Astrocyte (in vitro differentiated cells and primary cell): ENCODE results near the gene PARP2. TPM values are rescaled to one million over a fixed set of nuclear protein-coding genes. Genes with fewer than 3 reads are reported as not detected.

Experiments
- DNase-seq: peaks from one replicate; pipeline ENCODE4 v3.0.0-alpha.2; 2010; ENCODE audit warnings: low read depth
- FAIRE-seq: peaks from 2 replicates; lab custom pipeline; 2011; peaks lifted over from hg19 to GRCh38; lab: Jason Lieb, UNC
- H2AFZ ChIP-seq: 2 replicates; pipeline ENCODE4 v1.6.0; 2012; ENCODE audit warnings: low read depth, low read length, inconsistent platforms
- H3K27ac ChIP-seq: 2 replicates; pipeline ENCODE4 v1.5.1; 2011; ENCODE audit warnings: low read depth, low read length, inconsistent platforms
- H3K27me3 ChIP-seq: 2 replicates; pipeline ENCODE4 v1.6.0; 2011; ENCODE audit warnings: low read length, inconsistent platforms; ENCODE audit not compliant: insufficient read depth
- H3K36me3 ChIP-seq: 2 replicates; pipeline ENCODE4 v1.5.1; 2011; ENCODE audit warnings: low read length, inconsistent platforms; ENCODE audit not compliant: insufficient read depth
- H3K4me1 ChIP-seq: 2 replicates; pipeline ENCODE4 v1.5.1; 2011; ENCODE audit warnings: low read length, inconsistent platforms; ENCODE audit not compliant: insufficient read depth
- H3K4me2 ChIP-seq: 2 replicates; pipeline ENCODE4 v1.6.0; 2012; ENCODE audit warnings: low read length, inconsistent platforms
- H3K4me3 ChIP-seq: 2 replicates; pipeline ENCODE4 v1.5.1; 2011; ENCODE audit warnings: low read depth, mild to moderate bottlenecking, low read length, inconsistent platforms; ENCODE audit not compliant: insufficient read depth
- H3K79me2 ChIP-seq: 2 replicates; pipeline ENCODE4 v1.6.0; 2012; ENCODE audit warnings: mild to moderate bottlenecking, low read length, inconsistent platforms; ENCODE audit not compliant: insufficient read depth
- H3K9ac ChIP-seq: 2 replicates; pipeline ENCODE4 v1.6.0; 2012; ENCODE audit warnings: mild to moderate bottlenecking, low read length, inconsistent platforms
- H3K9me3 ChIP-seq: 2 replicates; pipeline ENCODE4 v1.5.1; 2012; ENCODE audit warnings: low read depth, mild to moderate bottlenecking, low read length, inconsistent platforms; ENCODE audit not compliant: insufficient read depth
- H4K20me1 ChIP-seq: 2 replicates; pipeline ENCODE4 v1.6.0; 2012; ENCODE audit warnings: low read length, inconsistent platforms; ENCODE audit not compliant: insufficient read depth
- H3K27ac Mint-ChIP-seq: one replicate; pipeline ENCODE4 v1.8.0; 2021; ENCODE audit warnings: mild to moderate bottlenecking, mixed read lengths; ENCODE audit not compliant: unreplicated experiment
- H3K27me3 Mint-ChIP-seq: one replicate; pipeline ENCODE4 v1.8.0; 2021; ENCODE audit warnings: low read depth, mixed read lengths; ENCODE audit not compliant: unreplicated experiment
- H3K36me3 Mint-ChIP-seq: one replicate; pipeline ENCODE4 v1.8.0; 2021; ENCODE audit warnings: low read depth, mixed read lengths; ENCODE audit not compliant: unreplicated experiment
- H3K4me1 Mint-ChIP-seq: one replicate; pipeline ENCODE4 v1.8.0; 2021; ENCODE audit warnings: low read depth, mixed read lengths; ENCODE audit not compliant: unreplicated experiment
- H3K4me3 Mint-ChIP-seq: one replicate; pipeline ENCODE4 v1.8.0; 2021; ENCODE audit warnings: mild to moderate bottlenecking, moderate library complexity, mixed read lengths; ENCODE audit not compliant: unreplicated experiment
- H3K9me3 Mint-ChIP-seq: one replicate; pipeline ENCODE4 v1.8.0; 2021; ENCODE audit warnings: mild to moderate bottlenecking, mixed read lengths; ENCODE audit not compliant: unreplicated experiment
- EZH2 ChIP-seq: IDR thresholded peaks from 2 replicates; pipeline ENCODE4 v1.6.1; 2012; ENCODE audit warnings: mild to moderate bottlenecking, low read length, inconsistent platforms; ENCODE audit not compliant: insufficient read depth
- total RNA-seq: library from RNA; stranded (reverse); gene quantifications from 2 replicates; pipeline ENCODE4 v1.2.1, GENCODE V29; 2021
- TF ChIP-seq, protein P1 (sequence below): IDR thresholded peaks from 2 replicates; pipeline ENCODE4 v1.5.1; 2011; ENCODE audit warnings: low read depth, mild to moderate bottlenecking, inconsistent platforms, low read length, moderate library complexity; ENCODE audit not compliant: insufficient read depth

The PARP2 gene
- total RNA-seq, 1 donor from 2014 or later, result 21.5 TPM

GRCh38 chr14:20317720-20318119, 25.7 kb upstream of the PARP2 start:
- H3K4me3 ChIP-seq, result no peak overlapping the region
- no peak overlapping the region for H3K27ac ChIP-seq
- H3K4me1 Mint-ChIP-seq, result no peaks in the 10 kb centered on the region
- H3K27ac Mint-ChIP-seq, result no peak overlapping the region
- no peak overlapping the region for H3K4me2 ChIP-seq
- no peak overlapping the region for H3K4me3 Mint-ChIP-seq
- no peak for FAIRE-seq
- peaks cover 51% of the 10 kb centered on the region for H3K36me3 ChIP-seq
- no peaks in the 10 kb centered on the region for H3K4me1 ChIP-seq
- no peak for DNase-seq
- peaks cover 9% of the 10 kb centered on the region for H3K36me3 Mint-ChIP-seq
- H3K9me3 Mint-ChIP-seq, result no peaks in the 10 kb centered on the region
- TF ChIP-seq, protein P1, sequence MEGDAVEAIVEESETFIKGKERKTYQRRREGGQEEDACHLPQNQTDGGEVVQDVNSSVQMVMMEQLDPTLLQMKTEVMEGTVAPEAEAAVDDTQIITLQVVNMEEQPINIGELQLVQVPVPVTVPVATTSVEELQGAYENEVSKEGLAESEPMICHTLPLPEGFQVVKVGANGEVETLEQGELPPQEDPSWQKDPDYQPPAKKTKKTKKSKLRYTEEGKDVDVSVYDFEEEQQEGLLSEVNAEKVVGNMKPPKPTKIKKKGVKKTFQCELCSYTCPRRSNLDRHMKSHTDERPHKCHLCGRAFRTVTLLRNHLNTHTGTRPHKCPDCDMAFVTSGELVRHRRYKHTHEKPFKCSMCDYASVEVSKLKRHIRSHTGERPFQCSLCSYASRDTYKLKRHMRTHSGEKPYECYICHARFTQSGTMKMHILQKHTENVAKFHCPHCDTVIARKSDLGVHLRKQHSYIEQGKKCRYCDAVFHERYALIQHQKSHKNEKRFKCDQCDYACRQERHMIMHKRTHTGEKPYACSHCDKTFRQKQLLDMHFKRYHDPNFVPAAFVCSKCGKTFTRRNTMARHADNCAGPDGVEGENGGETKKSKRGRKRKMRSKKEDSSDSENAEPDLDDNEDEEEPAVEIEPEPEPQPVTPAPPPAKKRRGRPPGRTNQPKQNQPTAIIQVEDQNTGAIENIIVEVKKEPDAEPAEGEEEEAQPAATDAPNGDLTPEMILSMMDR, result no peak
- no peak for TF ChIP-seq EZH2
- no peak overlapping the region for H2AFZ ChIP-seq
- no peaks in the 10 kb centered on the region for H3K27me3 ChIP-seq
- no peak overlapping the region for H3K9ac ChIP-seq
- H3K9me3 ChIP-seq, result no peaks in the 10 kb centered on the region
- peaks cover 24% of the 10 kb centered on the region for H4K20me1 ChIP-seq
- peaks cover 25% of the 10 kb centered on the region for H3K79me2 ChIP-seq
- H3K27me3 Mint-ChIP-seq, result no peaks in the 10 kb centered on the region

- peak; percentile 98 for FAIRE-seq
- no peak overlapping the region for H2AFZ ChIP-seq
- H3K27ac ChIP-seq, result no peak overlapping the region
These were observed 16.2 kb upstream of the PARP2 start for GRCh38 chr14:20327005-20327869.

More at GRCh38 chr14:20327005-20327869, 16.2 kb upstream of the PARP2 start:
- Mint-ChIP-seq H3K36me3 (peaks cover 9% of the 10 kb centered on the region), H3K27me3 (no peaks in the 10 kb centered on the region), H3K4me3 (no peak overlapping the region), H3K9me3 (no peaks in the 10 kb centered on the region), H3K27ac (peak overlapping the region; percentile 69), H3K4me1 (peaks cover 13% of the 10 kb centered on the region)
- Histone ChIP-seq H3K36me3 (peaks cover 39% of the 10 kb centered on the region), H3K4me3 (no peak overlapping the region), H3K27me3 (no peaks in the 10 kb centered on the region), H3K9ac (peak overlapping the region; percentile 54), H3K79me2 (peaks cover 82% of the 10 kb centered on the region), H4K20me1 (peaks cover 52% of the 10 kb centered on the region), H3K9me3 (no peaks in the 10 kb centered on the region), H3K4me2 (peak overlapping the region; percentile 23), H3K4me1 (peaks cover 6% of the 10 kb centered on the region)
- no peak for TF ChIP-seq EZH2
- TF ChIP-seq, protein P1, result peak; percentile 81
- DNase-seq, result peak; percentile 29
